WI38 (cell line): ENCODE data around the gene ATP1A4.
"Not testable (repeated sequence)": the region's sequence is repeated elsewhere in the genome, so short reads cannot be mapped to it uniquely, and the experiment has no call there.

Experiments
- H3K4me3 ChIP-seq: 2 replicates; pipeline ENCODE4 v1.5.1; 2011; ENCODE audit warnings: low read depth, mild to moderate bottlenecking, control low read depth, low read length
- TF ChIP-seq, protein P1 (sequence below): IDR thresholded peaks from 2 replicates; pipeline ENCODE4 v1.5.1; 2012; ENCODE audit warnings: low read depth, mild to moderate bottlenecking, control low read depth, low read length

ATP1A4 gene

GRCh38 chr1:160108888-160109662 lies 42.3 kb upstream of the ATP1A4 start:
- H3K4me3 ChIP-seq: no peak overlapping the region
- TF ChIP-seq, protein P1, sequence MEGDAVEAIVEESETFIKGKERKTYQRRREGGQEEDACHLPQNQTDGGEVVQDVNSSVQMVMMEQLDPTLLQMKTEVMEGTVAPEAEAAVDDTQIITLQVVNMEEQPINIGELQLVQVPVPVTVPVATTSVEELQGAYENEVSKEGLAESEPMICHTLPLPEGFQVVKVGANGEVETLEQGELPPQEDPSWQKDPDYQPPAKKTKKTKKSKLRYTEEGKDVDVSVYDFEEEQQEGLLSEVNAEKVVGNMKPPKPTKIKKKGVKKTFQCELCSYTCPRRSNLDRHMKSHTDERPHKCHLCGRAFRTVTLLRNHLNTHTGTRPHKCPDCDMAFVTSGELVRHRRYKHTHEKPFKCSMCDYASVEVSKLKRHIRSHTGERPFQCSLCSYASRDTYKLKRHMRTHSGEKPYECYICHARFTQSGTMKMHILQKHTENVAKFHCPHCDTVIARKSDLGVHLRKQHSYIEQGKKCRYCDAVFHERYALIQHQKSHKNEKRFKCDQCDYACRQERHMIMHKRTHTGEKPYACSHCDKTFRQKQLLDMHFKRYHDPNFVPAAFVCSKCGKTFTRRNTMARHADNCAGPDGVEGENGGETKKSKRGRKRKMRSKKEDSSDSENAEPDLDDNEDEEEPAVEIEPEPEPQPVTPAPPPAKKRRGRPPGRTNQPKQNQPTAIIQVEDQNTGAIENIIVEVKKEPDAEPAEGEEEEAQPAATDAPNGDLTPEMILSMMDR: peak; percentile 45; the same call in 1 of the 2 replicates

DNA sequence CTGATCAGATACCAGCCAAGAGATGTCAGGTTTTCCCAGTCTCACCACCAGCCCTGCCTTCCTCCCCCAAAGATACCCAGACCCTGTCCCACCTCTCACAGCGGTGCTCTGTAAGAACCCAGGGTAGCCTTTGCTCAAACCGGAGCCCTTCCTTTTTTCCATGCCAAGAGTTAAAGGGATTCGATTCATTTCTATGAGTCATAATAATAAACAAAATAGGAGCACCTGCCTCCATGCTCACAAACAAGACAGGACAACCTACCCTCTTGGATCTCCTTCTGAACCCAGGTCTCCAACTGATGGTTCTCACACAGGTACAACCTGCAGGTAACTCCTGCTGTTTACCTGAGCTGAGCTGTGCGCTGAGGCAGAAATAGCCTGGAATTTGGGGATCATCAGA lies 41.7 kb upstream of the ATP1A4 start:
- TF ChIP-seq, protein P1: no peak
- H3K4me3 ChIP-seq: no peak overlapping the region

- not testable (repeated sequence) for H3K4me3 ChIP-seq
Measured at GRCh38 chr1:160111462-160111861, 39.9 kb upstream of the ATP1A4 start.

GRCh38 chr1:160112357-160112756 lies 39.0 kb upstream of the ATP1A4 start:
- H3K4me3 ChIP-seq: no peak overlapping the region

DNA sequence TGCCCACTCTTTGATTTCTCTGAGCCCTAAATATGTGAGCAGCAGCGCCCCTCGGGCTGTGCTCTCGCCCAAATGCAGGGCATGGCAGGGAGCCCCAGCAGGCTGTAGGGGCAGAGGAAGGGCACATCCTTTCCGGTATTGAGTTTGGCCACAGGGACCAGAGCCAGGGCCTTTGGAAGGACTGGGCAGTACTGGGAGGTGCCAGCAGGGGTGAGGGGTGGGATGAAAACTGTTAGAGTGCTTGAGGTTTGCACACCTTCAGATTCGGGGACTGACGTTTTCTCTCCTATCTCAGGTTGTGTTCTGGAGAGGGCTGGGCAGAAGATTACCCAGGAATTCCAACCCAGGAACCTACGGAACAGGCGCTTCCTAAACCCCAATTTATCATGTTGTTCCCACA lies 38.0 kb upstream of the ATP1A4 start:
- TF ChIP-seq, protein P1: no peak
- H3K4me3 ChIP-seq: no peak overlapping the region

More at GRCh38 chr1:160112357-160112756, 39.0 kb upstream of the ATP1A4 start:
- TF ChIP-seq, protein P1: no peak

GRCh38 chr1:160114085-160114484 lies 37.3 kb upstream of the ATP1A4 start:
- no peak overlapping the region for H3K4me3 ChIP-seq
- TF ChIP-seq, protein P1: no peak

- TF ChIP-seq, protein P1: no peak
- H3K4me3 ChIP-seq: peak within 1 kb of the TSS; percentile 8; the same call in 1 of the 2 replicates
Measured at GRCh38 chr1:160115545-160116282, 35.7 kb upstream of the ATP1A4 start, which contains the start of gene ATP1A2. ATP1A2 (plus strand) TSS chr1:160115759; CDS start chr1:160115862, 103 bp downstream.
